ENCODE measurements around the gene SYT7. TPM values are rescaled to one million over a fixed set of nuclear protein-coding genes. Genes with fewer than 3 reads are reported as not detected.

Gene SYT7
- total RNA-seq, 4 donors from 2014 or later = 2.1 to 10.0 (median 5.9) TPM

GRCh38 chr11:61528114-61528513 lies 52.8 kb downstream of the SYT7 start:
- Histone ChIP-seq H3K4me3 (no peak overlapping the region), H3K27ac (no peak overlapping the region), H3K4me1 (no peaks in the 10 kb centered on the region), H3K9me3 (no peaks in the 10 kb centered on the region), H3K27me3 (no peaks in the 10 kb centered on the region), H3K36me3 (no peaks in the 10 kb centered on the region)
- intact Hi-C loops (cut with DNase I; ENCODE audit: low total_unique reads) = no loop called here
- no peak for TF ChIP-seq POLR2A (IDR thresholded peaks at IDR 0.05)
- TF ChIP-seq, protein P1, sequence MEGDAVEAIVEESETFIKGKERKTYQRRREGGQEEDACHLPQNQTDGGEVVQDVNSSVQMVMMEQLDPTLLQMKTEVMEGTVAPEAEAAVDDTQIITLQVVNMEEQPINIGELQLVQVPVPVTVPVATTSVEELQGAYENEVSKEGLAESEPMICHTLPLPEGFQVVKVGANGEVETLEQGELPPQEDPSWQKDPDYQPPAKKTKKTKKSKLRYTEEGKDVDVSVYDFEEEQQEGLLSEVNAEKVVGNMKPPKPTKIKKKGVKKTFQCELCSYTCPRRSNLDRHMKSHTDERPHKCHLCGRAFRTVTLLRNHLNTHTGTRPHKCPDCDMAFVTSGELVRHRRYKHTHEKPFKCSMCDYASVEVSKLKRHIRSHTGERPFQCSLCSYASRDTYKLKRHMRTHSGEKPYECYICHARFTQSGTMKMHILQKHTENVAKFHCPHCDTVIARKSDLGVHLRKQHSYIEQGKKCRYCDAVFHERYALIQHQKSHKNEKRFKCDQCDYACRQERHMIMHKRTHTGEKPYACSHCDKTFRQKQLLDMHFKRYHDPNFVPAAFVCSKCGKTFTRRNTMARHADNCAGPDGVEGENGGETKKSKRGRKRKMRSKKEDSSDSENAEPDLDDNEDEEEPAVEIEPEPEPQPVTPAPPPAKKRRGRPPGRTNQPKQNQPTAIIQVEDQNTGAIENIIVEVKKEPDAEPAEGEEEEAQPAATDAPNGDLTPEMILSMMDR (IDR thresholded peaks at IDR 0.05) = no peak
- no peak for DNase-seq

- H3K36me3 ChIP-seq = no peaks in the 10 kb centered on the region
- TF ChIP-seq, protein P1 (IDR thresholded peaks at IDR 0.05) = no peak
- TF ChIP-seq POLR2A (IDR thresholded peaks at IDR 0.05) = no peak
- H3K9me3 ChIP-seq = no peaks in the 10 kb centered on the region
- intact Hi-C loops (cut with DNase I; ENCODE audit: low total_unique reads) = no loop called here
- no peak overlapping the region for H3K4me3 ChIP-seq
- no peak for DNase-seq
- no peaks in the 10 kb centered on the region for H3K4me1 ChIP-seq
- no peak overlapping the region for H3K27ac ChIP-seq
- H3K27me3 ChIP-seq = no peaks in the 10 kb centered on the region
Measured at GRCh38 chr11:61526956-61527731, 53.7 kb downstream of the SYT7 start.

- no peak for TF ChIP-seq POLR2A (IDR thresholded peaks at IDR 0.05)
- TF ChIP-seq, protein P1 (IDR thresholded peaks at IDR 0.05) = no peak
Measured at GRCh38 chr11:61526229-61526628, 54.6 kb downstream of the SYT7 start.

DNA sequence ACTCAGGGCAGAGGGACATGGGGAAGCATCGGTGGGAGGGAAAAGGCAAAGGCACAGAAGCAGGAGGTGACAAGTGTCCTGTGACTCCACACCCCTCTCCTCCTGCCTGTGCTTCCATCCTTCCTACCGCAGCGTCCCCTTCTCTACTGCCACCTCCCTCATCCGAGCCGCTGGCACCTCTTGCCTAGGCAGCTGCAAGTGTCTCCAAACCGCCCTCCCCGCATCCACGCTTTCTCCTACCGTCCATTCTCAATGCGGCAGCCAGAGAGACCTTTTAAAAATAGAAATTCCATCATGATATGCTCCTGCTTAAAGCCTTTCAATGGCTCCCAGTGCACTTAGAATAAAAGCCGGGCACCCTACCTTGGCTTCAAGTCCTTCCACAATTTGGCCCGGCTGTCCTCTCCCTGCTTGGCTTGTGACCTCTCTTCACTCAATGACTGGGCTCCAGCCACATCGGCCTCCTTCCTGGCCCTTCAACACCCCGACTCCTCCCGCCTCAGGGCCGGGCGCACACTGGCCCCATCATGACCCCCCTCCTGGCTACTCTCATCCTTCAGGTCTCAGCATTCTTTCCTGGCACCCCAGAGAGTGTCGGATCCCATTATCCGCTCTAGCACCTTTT lies 55.8 kb downstream of the SYT7 start:
- Histone ChIP-seq H3K27me3 (no peaks in the 10 kb centered on the region), H3K27ac (no peak overlapping the region), H3K9me3 (no peaks in the 10 kb centered on the region), H3K36me3 (no peaks in the 10 kb centered on the region), H3K4me1 (no peaks in the 10 kb centered on the region), H3K4me3 (no peak overlapping the region)
- intact Hi-C loops (cut with DNase I; ENCODE audit: low total_unique reads) = no loop called here
- TF ChIP-seq POLR2A (IDR thresholded peaks at IDR 0.05) = no peak
- TF ChIP-seq, protein P1 (IDR thresholded peaks at IDR 0.05) = no peak
- DNase-seq = no peak

More at GRCh38 chr11:61526229-61526628, 54.6 kb downstream of the SYT7 start:
- DNase-seq = no peak
- no peaks in the 10 kb centered on the region for H3K36me3 ChIP-seq
- intact Hi-C loops (cut with DNase I; ENCODE audit: low total_unique reads) = no loop called here
- H3K27me3 ChIP-seq = no peaks in the 10 kb centered on the region
- no peaks in the 10 kb centered on the region for H3K4me1 ChIP-seq
- H3K27ac ChIP-seq = no peak overlapping the region
- no peak overlapping the region for H3K4me3 ChIP-seq
- no peaks in the 10 kb centered on the region for H3K9me3 ChIP-seq

GRCh38 chr11:61524446-61524845 lies 56.4 kb downstream of the SYT7 start:
- Histone ChIP-seq H3K27ac (no peak overlapping the region), H3K27me3 (no peaks in the 10 kb centered on the region), H3K9me3 (no peaks in the 10 kb centered on the region), H3K4me1 (no peaks in the 10 kb centered on the region), H3K4me3 (no peak overlapping the region), H3K36me3 (no peaks in the 10 kb centered on the region)
- intact Hi-C loops (cut with DNase I; ENCODE audit: low total_unique reads) = no loop called here
- no peak for DNase-seq
- TF ChIP-seq, protein P1 (IDR thresholded peaks at IDR 0.05) = no peak
- TF ChIP-seq POLR2A (IDR thresholded peaks at IDR 0.05) = no peak
